ENCODE data around the gene LRRC75A. TPM values are rescaled to one million over a fixed set of nuclear protein-coding genes. Genes with fewer than 3 reads are reported as not detected.

The LRRC75A gene
- total RNA-seq, 3 donors from 2014 or later: 1.5 to 3.3 (median 1.6) TPM

GRCh38 chr17:16438173-16438556, 53.8 kb downstream of the LRRC75A start:
- intact Hi-C loops (cut with DNase I; ENCODE audit: low total_unique reads): no loop called here
- H3K36me3 ChIP-seq: no peaks in the 10 kb centered on the region
- H3K27me3 ChIP-seq: no peaks in the 10 kb centered on the region
- H3K4me1 ChIP-seq: peaks cover 0 to 6% of the 10 kb centered on the region in 2 donors
- peak; percentile 10 for TF ChIP-seq POLR2A (IDR thresholded peaks at IDR 0.05)
- TF ChIP-seq POLR2AphosphoS5 (IDR thresholded peaks at IDR 0.05): no peak
- peak overlapping the region; percentile 87 to 92 (median 91) for H3K4me3 ChIP-seq
- peak overlapping the region; percentile 86 to 91 for H3K27ac ChIP-seq
- H3K9me3 ChIP-seq: no peaks in the 10 kb centered on the region
- no peak for DNase-seq (ENCODE audit: low spot score in 2 of 2)

GRCh38 chr17:16437083-16437482, 54.9 kb downstream of the LRRC75A start:
- Histone ChIP-seq H3K27ac (no peak overlapping the region), H3K27me3 (no peaks in the 10 kb centered on the region), H3K9me3 (no peaks in the 10 kb centered on the region), H3K4me1 (peaks cover 0 to 6% of the 10 kb centered on the region in 2 donors), H3K4me3 (no peak overlapping the region), H3K36me3 (no peaks in the 10 kb centered on the region)
- DNase-seq (ENCODE audit: low spot score in 2 of 2): no peak
- intact Hi-C loops (cut with DNase I; ENCODE audit: low total_unique reads): loop anchor here (2.0 kb wide), 1 partner anchor 34 kb away; no protein-coding TSS in a partner anchor
- TF ChIP-seq POLR2A (IDR thresholded peaks at IDR 0.05) (no peak), CTCF (IDR thresholded peaks at IDR 0.05) (no peak), POLR2AphosphoS5 (IDR thresholded peaks at IDR 0.05) (no peak)

- H3K27me3 ChIP-seq: no peaks in the 10 kb centered on the region
- TF ChIP-seq POLR2AphosphoS5 (IDR thresholded peaks at IDR 0.05): no peak
- no peak for TF ChIP-seq CTCF (IDR thresholded peaks at IDR 0.05)
- no peak for TF ChIP-seq POLR2A (IDR thresholded peaks at IDR 0.05)
- no peak overlapping the region for H3K4me3 ChIP-seq
- H3K9me3 ChIP-seq: no peaks in the 10 kb centered on the region
- intact Hi-C loops (cut with DNase I; ENCODE audit: low total_unique reads): loop anchor here (2.0 kb wide), 1 partner anchor 33 kb away; no protein-coding TSS in a partner anchor
- H3K4me1 ChIP-seq: peaks cover 0 to 6% of the 10 kb centered on the region in 2 donors
- no peaks in the 10 kb centered on the region for H3K36me3 ChIP-seq
- DNase-seq (ENCODE audit: low spot score in 2 of 2): no peak
- H3K27ac ChIP-seq: no peak overlapping the region
Measured at GRCh38 chr17:16435925-16436886, 55.8 kb downstream of the LRRC75A start.

- Histone ChIP-seq H3K27ac (no peak overlapping the region), H3K27me3 (no peaks in the 10 kb centered on the region), H3K4me1 (no peaks in the 10 kb centered on the region), H3K9me3 (no peaks in the 10 kb centered on the region), H3K4me3 (no peak overlapping the region), H3K36me3 (no peaks in the 10 kb centered on the region)
- no peak for DNase-seq (ENCODE audit: low spot score in 2 of 2)
- intact Hi-C loops (cut with DNase I; ENCODE audit: low total_unique reads): no loop called here
- TF ChIP-seq POLR2A (IDR thresholded peaks at IDR 0.05) (no peak), POLR2AphosphoS5 (IDR thresholded peaks at IDR 0.05) (no peak), CTCF (IDR thresholded peaks at IDR 0.05) (no peak)
Measured at GRCh38 chr17:16434662-16435061, 57.3 kb downstream of the LRRC75A start.

GRCh38 chr17:16433514-16433913, 58.5 kb downstream of the LRRC75A start:
- no peaks in the 10 kb centered on the region for H3K27me3 ChIP-seq
- no peak for DNase-seq (ENCODE audit: low spot score in 2 of 2)
- H3K9me3 ChIP-seq: no peaks in the 10 kb centered on the region
- TF ChIP-seq POLR2A (IDR thresholded peaks at IDR 0.05): no peak
- no peak for TF ChIP-seq POLR2AphosphoS5 (IDR thresholded peaks at IDR 0.05)
- no peak for TF ChIP-seq CTCF (IDR thresholded peaks at IDR 0.05)
- intact Hi-C loops (cut with DNase I; ENCODE audit: low total_unique reads): no loop called here
- no peak overlapping the region for H3K4me3 ChIP-seq
- no peak overlapping the region for H3K27ac ChIP-seq
- no peaks in the 10 kb centered on the region for H3K36me3 ChIP-seq
- H3K4me1 ChIP-seq: no peaks in the 10 kb centered on the region
